ENCODE results near the gene SPDYE17.
"Not testable (repeated sequence)": the region's sequence is repeated elsewhere in the genome, so short reads cannot be mapped to it uniquely, and the experiment has no call there.

Gene SPDYE17

GRCh38 chr7:77032261-77032660 lies at the start of gene SPDYE17:
Gene SPDYE17 (minus strand): TSS chr7:77032361. CDS start chr7:77030570, 1,791 bp downstream.
- DNase-seq: not testable (repeated sequence)

GRCh38 chr7:77080236-77080635 lies 48.1 kb upstream of the SPDYE17 start:
- DNase-seq: not testable (repeated sequence)

- DNase-seq: not testable (repeated sequence)
These were observed 47.5 kb upstream of the SPDYE17 start for GRCh38 chr7:77079624-77080023.

- not testable (repeated sequence) for DNase-seq
These were observed 47.0 kb upstream of the SPDYE17 start for GRCh38 chr7:77079112-77079511.

GRCh38 chr7:77077060-77077459 lies 44.9 kb upstream of the SPDYE17 start:
- DNase-seq: not testable (repeated sequence)

- not testable (repeated sequence) for DNase-seq
These were observed 42.7 kb upstream of the SPDYE17 start for GRCh38 chr7:77074786-77075396.

GRCh38 chr7:77071108-77071507 lies 38.9 kb upstream of the SPDYE17 start:
- not testable (repeated sequence) for DNase-seq

- DNase-seq: not testable (repeated sequence)
These were observed 33.7 kb upstream of the SPDYE17 start for GRCh38 chr7:77065869-77066268.

- DNase-seq: not testable (repeated sequence)
These were observed 31.6 kb upstream of the SPDYE17 start for GRCh38 chr7:77063732-77064131.

GRCh38 chr7:77062557-77062956 lies 30.4 kb upstream of the SPDYE17 start, which contains the start of gene SPDYE18:
Gene SPDYE18 (minus strand): TSS chr7:77062558. CDS start chr7:77060512, 2,046 bp downstream.
- not testable (repeated sequence) for DNase-seq

GRCh38 chr7:77026349-77026748 lies 5.8 kb downstream of the SPDYE17 start:
- DNase-seq: not testable (repeated sequence)

- DNase-seq: not testable (repeated sequence)
These were observed 22.0 kb downstream of the SPDYE17 start for GRCh38 chr7:77010074-77010680.

GRCh38 chr7:77008000-77008399 lies 24.2 kb downstream of the SPDYE17 start:
- not testable (repeated sequence) for DNase-seq

GRCh38 chr7:77006127-77007110 lies 25.7 kb downstream of the SPDYE17 start:
- not testable (repeated sequence) for DNase-seq

GRCh38 chr7:77005461-77006057 lies 26.6 kb downstream of the SPDYE17 start:
- DNase-seq: not testable (repeated sequence)

GRCh38 chr7:77004151-77004550 lies 28.0 kb downstream of the SPDYE17 start:
- not testable (repeated sequence) for DNase-seq

- DNase-seq: not testable (repeated sequence)
These were observed 28.9 kb downstream of the SPDYE17 start for GRCh38 chr7:77003241-77003640.

GRCh38 chr7:77002678-77003233 lies 29.4 kb downstream of the SPDYE17 start:
- DNase-seq: not testable (repeated sequence)

GRCh38 chr7:77002104-77002503 lies 30.1 kb downstream of the SPDYE17 start:
- not testable (repeated sequence) for DNase-seq

- DNase-seq: not testable (repeated sequence)
These were observed 32.6 kb downstream of the SPDYE17 start for GRCh38 chr7:76999474-77000107.

- peak; percentile 12 for DNase-seq
These were observed 33.3 kb downstream of the SPDYE17 start for GRCh38 chr7:76998764-76999450.
